Measurements from ENCODE around the gene SEC24D. TPM values are rescaled to one million over a fixed set of nuclear protein-coding genes. Genes with fewer than 3 reads are reported as not detected.

The SEC24D gene
- total RNA-seq, 1 experiment from 2014 or later: 61.5 TPM

DNA sequence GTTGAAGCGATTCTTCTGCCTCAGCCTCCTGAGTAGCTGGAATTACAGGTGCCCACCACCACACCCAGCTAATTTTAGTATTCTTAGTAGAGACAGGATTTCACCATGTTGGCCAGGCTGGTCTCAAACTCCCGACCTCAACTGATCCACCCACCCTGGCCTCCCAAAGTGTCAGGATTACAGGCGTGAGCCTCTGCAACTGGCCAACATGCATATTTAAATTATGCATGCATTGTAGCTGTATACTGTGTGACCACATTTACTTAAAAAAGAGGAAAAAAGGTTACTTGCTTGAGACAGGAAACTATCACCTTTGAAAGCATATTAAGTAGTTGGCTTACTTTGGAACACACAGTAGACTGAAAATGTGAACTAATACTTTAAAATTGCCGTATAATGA is 121.2 kb downstream of the SEC24D start:
- H2BK12ac ChIP-seq (ENCODE audit: insufficient read length, low read depth, low read length): no peak overlapping the region
- no peaks in the 10 kb centered on the region for H3K4me1 ChIP-seq (ENCODE audit: insufficient read depth, low read length)
- no peak overlapping the region for H3K4me3 Mint-ChIP-seq
- H3K14ac ChIP-seq (ENCODE audit: insufficient read depth, low read length): no peak overlapping the region
- H3K4ac ChIP-seq (ENCODE audit: low read depth, low read length): no peak overlapping the region
- H3K18ac ChIP-seq (ENCODE audit: insufficient read length, low read depth, low read length): no peak overlapping the region
- WGBS (ENCODE audit: extremely low coverage, insufficient read length, low lambda C conversion rate): no CpG with 5 or more reads among the region's 4 CpGs
- no peaks in the 10 kb centered on the region for H3K79me1 ChIP-seq (ENCODE audit: insufficient read depth, low read depth, low read length, poor library complexity, severe bottlenecking)
- no peaks in the 10 kb centered on the region for H3K9me3 Mint-ChIP-seq
- no peak overlapping the region for H2BK20ac ChIP-seq (ENCODE audit: low read depth, low read length, poor library complexity, severe bottlenecking)
- H3K36me3 Mint-ChIP-seq (ENCODE audit: insufficient read depth in 1 of 3, low read depth in 3 of 3): peaks cover 2 to 21% (median 16%) of the 10 kb centered on the region in 3 experiments; a peak in 6 of 7 replicates
- H3K4me2 ChIP-seq (ENCODE audit: insufficient read depth, insufficient read length, low read length): no peak overlapping the region
- H3K23me2 ChIP-seq (ENCODE audit: insufficient read length, low read depth, low read length, poor library complexity, severe bottlenecking): no peaks in the 10 kb centered on the region
- no peak overlapping the region for H3K27ac ChIP-seq (ENCODE audit: insufficient read length, low read depth, low read length)
- H2BK5ac ChIP-seq (ENCODE audit: insufficient read length, low read length): no peak overlapping the region
- no peak overlapping the region for H2BK120ac ChIP-seq (ENCODE audit: low read depth, low read length, poor library complexity, severe bottlenecking)
- no peak overlapping the region for H3K56ac ChIP-seq (ENCODE audit: insufficient read length, low read depth, low read length)
- no peaks in the 10 kb centered on the region for H3K27me3 ChIP-seq (ENCODE audit: insufficient read depth, low read length)
- H3K4me1 Mint-ChIP-seq: no peaks in the 10 kb centered on the region
- H4K20me1 ChIP-seq (ENCODE audit: control insufficient read depth, insufficient read depth, insufficient read length): no peaks in the 10 kb centered on the region
- no peak overlapping the region for H2AK5ac ChIP-seq (ENCODE audit: insufficient read length, low read length)
- 0 out of 2 replicates have a peak, but pooled peaks cover 2% of the 10 kb centered on the region for H3K79me2 ChIP-seq (ENCODE audit: insufficient read depth, low read length)
- H3K27ac Mint-ChIP-seq: no peak overlapping the region
- no peaks in the 10 kb centered on the region for H3K27me3 Mint-ChIP-seq (ENCODE audit: low read depth)
- no peak overlapping the region for H2AFZ ChIP-seq (ENCODE audit: low read length)
- H4K8ac ChIP-seq (replicated peaks; ENCODE audit: insufficient read length, low read depth, low read length): no peak overlapping the region
- H4K91ac ChIP-seq (ENCODE audit: insufficient read length, low read depth, low read length): no peak overlapping the region
- H4K5ac ChIP-seq (ENCODE audit: insufficient read length, low read depth, low read length): no peak overlapping the region
- H3K9me3 ChIP-seq (ENCODE audit: control insufficient read depth, low read depth, low read length): no peaks in the 10 kb centered on the region
- no peak for DNase-seq
- H3K23ac ChIP-seq (ENCODE audit: insufficient read length, low read depth, low read length): no peak overlapping the region
- H3K9ac ChIP-seq (ENCODE audit: extremely low read depth, insufficient read length, low read length): no peak overlapping the region
- TF ChIP-seq, protein P1, sequence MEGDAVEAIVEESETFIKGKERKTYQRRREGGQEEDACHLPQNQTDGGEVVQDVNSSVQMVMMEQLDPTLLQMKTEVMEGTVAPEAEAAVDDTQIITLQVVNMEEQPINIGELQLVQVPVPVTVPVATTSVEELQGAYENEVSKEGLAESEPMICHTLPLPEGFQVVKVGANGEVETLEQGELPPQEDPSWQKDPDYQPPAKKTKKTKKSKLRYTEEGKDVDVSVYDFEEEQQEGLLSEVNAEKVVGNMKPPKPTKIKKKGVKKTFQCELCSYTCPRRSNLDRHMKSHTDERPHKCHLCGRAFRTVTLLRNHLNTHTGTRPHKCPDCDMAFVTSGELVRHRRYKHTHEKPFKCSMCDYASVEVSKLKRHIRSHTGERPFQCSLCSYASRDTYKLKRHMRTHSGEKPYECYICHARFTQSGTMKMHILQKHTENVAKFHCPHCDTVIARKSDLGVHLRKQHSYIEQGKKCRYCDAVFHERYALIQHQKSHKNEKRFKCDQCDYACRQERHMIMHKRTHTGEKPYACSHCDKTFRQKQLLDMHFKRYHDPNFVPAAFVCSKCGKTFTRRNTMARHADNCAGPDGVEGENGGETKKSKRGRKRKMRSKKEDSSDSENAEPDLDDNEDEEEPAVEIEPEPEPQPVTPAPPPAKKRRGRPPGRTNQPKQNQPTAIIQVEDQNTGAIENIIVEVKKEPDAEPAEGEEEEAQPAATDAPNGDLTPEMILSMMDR (conservative IDR thresholded peaks at IDR 0.05): no peak
- H2BK15ac ChIP-seq (ENCODE audit: low read depth, low read length): no peak overlapping the region
- H3T11ph ChIP-seq (ENCODE audit: low read length): no peak overlapping the region
